Activated CD8-positive, alpha-beta T cell treated with anti-CD3 and anti-CD28 coated beads for 36 hours (primary cell): Measurements from ENCODE around the gene SLC44A1. TPM values are rescaled to one million over a fixed set of nuclear protein-coding genes. Genes with fewer than 3 reads are reported as not detected.

Experiments used
- ATAC-seq: fragments of 200-7000 bp; cut with Tn5 transposase; one replicate; pipeline ENCODE4 v1.10.0; 2021; ENCODE audit warnings: mild to moderate bottlenecking, moderate library complexity
- CTCF ChIA-PET: fragments of 350-600 bp; sonication (Branson Sonifier 250); formaldehyde crosslinking; loops from one replicate; lab custom pipeline; 2021; ENCODE audit warnings: antibody characterized with exemption; lab: Charles Lee
- POLR2A ChIA-PET: fragments of 350-600 bp; sonication (Branson Sonifier 250); formaldehyde crosslinking; loops from one replicate; lab custom pipeline; 2021; ENCODE audit warnings: antibody characterized with exemption; lab: Charles Lee
- DNase-seq: peaks from one replicate; pipeline ENCODE4 v3.0.0-alpha.2; 2020
- H3K27ac Mint-ChIP-seq: one replicate; pipeline ENCODE4 v1.8.0; 2021; ENCODE audit warnings: mild to moderate bottlenecking, mixed read lengths
- H3K27me3 Mint-ChIP-seq: one replicate; pipeline ENCODE4 v1.8.0; 2021; ENCODE audit warnings: mixed read lengths
- H3K36me3 Mint-ChIP-seq: one replicate; pipeline ENCODE4 v1.8.0; 2021; ENCODE audit warnings: low read depth, mixed read lengths
- H3K4me1 Mint-ChIP-seq: one replicate; pipeline ENCODE4 v1.8.0; 2021; ENCODE audit warnings: low read depth, mixed read lengths
- H3K4me3 Mint-ChIP-seq: one replicate; pipeline ENCODE4 v1.8.0; 2021; ENCODE audit warnings: mild to moderate bottlenecking, moderate library complexity, mixed read lengths
- H3K9me3 Mint-ChIP-seq: one replicate; pipeline ENCODE4 v1.8.0; 2021; ENCODE audit warnings: mixed read lengths
- intact Hi-C: fragments of 100-400 bp; cut with micrococcal nuclease; formaldehyde crosslinking; loops from one replicate; pipeline ENCODE4 v1.10.0; 2022
- total RNA-seq, 2 experiments: library from RNA; stranded (reverse); gene quantifications; one replicate each; pipeline ENCODE4 v1.2.3, GENCODE V29; 2021
- TF ChIP-seq, protein P1 (sequence below): fragments of 200-600 bp; IDR thresholded peaks from one replicate; pipeline ENCODE4 v1.8.0; 2022; ENCODE audit warnings: antibody characterized with exemption, mild to moderate bottlenecking

Gene SLC44A1
- 1 to 10 TPM; 7.2 to 8.3 TPM for total RNA-seq

- peak within 1 kb of the TSS; percentile 75 for H3K27ac Mint-ChIP-seq
- TF ChIP-seq, protein P1, sequence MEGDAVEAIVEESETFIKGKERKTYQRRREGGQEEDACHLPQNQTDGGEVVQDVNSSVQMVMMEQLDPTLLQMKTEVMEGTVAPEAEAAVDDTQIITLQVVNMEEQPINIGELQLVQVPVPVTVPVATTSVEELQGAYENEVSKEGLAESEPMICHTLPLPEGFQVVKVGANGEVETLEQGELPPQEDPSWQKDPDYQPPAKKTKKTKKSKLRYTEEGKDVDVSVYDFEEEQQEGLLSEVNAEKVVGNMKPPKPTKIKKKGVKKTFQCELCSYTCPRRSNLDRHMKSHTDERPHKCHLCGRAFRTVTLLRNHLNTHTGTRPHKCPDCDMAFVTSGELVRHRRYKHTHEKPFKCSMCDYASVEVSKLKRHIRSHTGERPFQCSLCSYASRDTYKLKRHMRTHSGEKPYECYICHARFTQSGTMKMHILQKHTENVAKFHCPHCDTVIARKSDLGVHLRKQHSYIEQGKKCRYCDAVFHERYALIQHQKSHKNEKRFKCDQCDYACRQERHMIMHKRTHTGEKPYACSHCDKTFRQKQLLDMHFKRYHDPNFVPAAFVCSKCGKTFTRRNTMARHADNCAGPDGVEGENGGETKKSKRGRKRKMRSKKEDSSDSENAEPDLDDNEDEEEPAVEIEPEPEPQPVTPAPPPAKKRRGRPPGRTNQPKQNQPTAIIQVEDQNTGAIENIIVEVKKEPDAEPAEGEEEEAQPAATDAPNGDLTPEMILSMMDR, result no peak
- intact Hi-C loops, result loop anchor here (10.0 kb wide), 1 partner anchor 171 kb away; no protein-coding TSS in a partner anchor
- ChIA-PET CTCF (interaction anchor here (0.7 to 2.0 kb wide), 9 partner anchors 9 to 381 kb away, joined by 3 to 5 read pairs (median 3); no protein-coding TSS in a partner anchor), POLR2A (interaction anchor here (0.6 to 2.2 kb wide), 4 partner anchors 17 to 203 kb away, joined by 3 to 7 read pairs (median 3); no protein-coding TSS in a partner anchor)
- H3K36me3 Mint-ChIP-seq, result no peaks in the 10 kb centered on the region
- H3K27me3 Mint-ChIP-seq, result peaks cover 16% of the 10 kb centered on the region
- DNase-seq, result peak; percentile 90
- peak within 1 kb of the TSS; percentile 84 for H3K4me3 Mint-ChIP-seq
- no peaks in the 10 kb centered on the region for H3K9me3 Mint-ChIP-seq
- ATAC-seq, result peak; percentile 91
- peaks cover 16% of the 10 kb centered on the region for H3K4me1 Mint-ChIP-seq
Measured at GRCh38 chr9:105244003-105244733, at the start of gene SLC44A1. Gene SLC44A1 (plus strand): TSS chr9:105244651. CDS start chr9:105244869, 218 bp downstream.

GRCh38 chr9:105195259-105195658, 49.2 kb upstream of the SLC44A1 start:
- CTCF ChIA-PET, result no interaction called here
- ATAC-seq, result no peak
- Mint-ChIP-seq H3K27ac (no peak overlapping the region), H3K36me3 (no peaks in the 10 kb centered on the region), H3K9me3 (no peaks in the 10 kb centered on the region), H3K4me1 (no peaks in the 10 kb centered on the region), H3K27me3 (peaks cover 10% of the 10 kb centered on the region), H3K4me3 (no peak overlapping the region)
- no peak for DNase-seq
- intact Hi-C loops, result no loop called here
- TF ChIP-seq, protein P1, result no peak
- POLR2A ChIA-PET, result interaction anchor here (0.7 kb wide), 1 partner anchor 131 kb away, joined by 3 read pairs; no protein-coding TSS in a partner anchor

- CTCF ChIA-PET, result no interaction called here
- Mint-ChIP-seq H3K4me1 (no peaks in the 10 kb centered on the region), H3K4me3 (no peak overlapping the region), H3K9me3 (no peaks in the 10 kb centered on the region), H3K36me3 (no peaks in the 10 kb centered on the region), H3K27me3 (peaks cover 10% of the 10 kb centered on the region), H3K27ac (no peak overlapping the region)
- no peak for ATAC-seq
- intact Hi-C loops, result no loop called here
- TF ChIP-seq, protein P1, result no peak
- DNase-seq, result no peak
- POLR2A ChIA-PET, result no interaction called here
Measured at GRCh38 chr9:105198023-105198422, 46.4 kb upstream of the SLC44A1 start.

GRCh38 chr9:105198865-105199264, 45.6 kb upstream of the SLC44A1 start:
- intact Hi-C loops, result no loop called here
- TF ChIP-seq, protein P1, result no peak
- Mint-ChIP-seq H3K36me3 (no peaks in the 10 kb centered on the region), H3K4me3 (no peak overlapping the region), H3K27ac (no peak overlapping the region), H3K9me3 (no peaks in the 10 kb centered on the region), H3K4me1 (no peaks in the 10 kb centered on the region), H3K27me3 (peaks cover 9% of the 10 kb centered on the region)
- CTCF ChIA-PET, result no interaction called here
- ATAC-seq (no peak), DNase-seq (no peak)
- POLR2A ChIA-PET, result no interaction called here

DNA sequence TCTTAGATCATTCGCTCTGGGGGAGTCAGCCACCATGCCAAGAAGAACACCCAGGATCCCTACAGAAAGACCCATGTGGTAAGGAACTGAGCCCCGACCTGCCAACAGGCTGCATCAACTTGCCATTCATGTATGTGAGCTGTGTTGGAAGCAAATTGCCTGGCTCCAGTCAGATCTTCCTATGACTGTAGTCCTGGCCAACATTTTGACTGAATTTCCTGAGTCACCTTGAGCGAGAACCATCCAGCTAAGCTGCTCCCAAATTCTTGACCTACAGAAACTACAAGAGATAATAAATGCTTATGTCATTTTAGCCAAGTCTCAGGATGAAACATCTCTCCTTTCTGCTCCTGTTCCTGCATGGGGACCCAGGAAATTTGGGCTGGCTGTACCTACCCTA, 40.0 kb upstream of the SLC44A1 start:
- Mint-ChIP-seq H3K4me3 (no peak overlapping the region), H3K4me1 (no peaks in the 10 kb centered on the region), H3K27me3 (no peaks in the 10 kb centered on the region), H3K9me3 (no peaks in the 10 kb centered on the region), H3K36me3 (no peaks in the 10 kb centered on the region), H3K27ac (no peak overlapping the region)
- intact Hi-C loops, result no loop called here
- CTCF ChIA-PET, result no interaction called here
- POLR2A ChIA-PET, result no interaction called here
- no peak for ATAC-seq
- TF ChIP-seq, protein P1, result no peak
- DNase-seq, result no peak
